SW 1271 (cell line): Measurements from ENCODE around the gene IFNAR1.

Source experiments
- DNase-seq, 2 experiments: peaks; one replicate each; lab custom pipeline; 2025; lab: John Stamatoyannopoulos, UW

Gene IFNAR1

GRCh38 chr21:33402001-33402979 lies 77.5 kb downstream of the IFNAR1 start:
- no peak for DNase-seq

- peak in 1 of 2 experiments; percentile 5 for DNase-seq
Observed at GRCh38 chr21:33403128-33403785, 78.5 kb downstream of the IFNAR1 start, which contains the start of gene IFNGR2. TSS of gene IFNGR2 (plus strand) at chr21:33403413. CDS start at chr21:33403544, 131 bp downstream.

GRCh38 chr21:33403786-33404585 lies 79.2 kb downstream of the IFNAR1 start:
- DNase-seq, result peak in 1 of 2 experiments; percentile 23

GRCh38 chr21:33406493-33406892 lies 81.7 kb downstream of the IFNAR1 start:
- DNase-seq, result no peak
